Measurements from ENCODE around the gene CD63. TPM values are rescaled to one million over a fixed set of nuclear protein-coding genes. Genes with fewer than 3 reads are reported as not detected.

The CD63 gene
- total RNA-seq, 3 donors from 2014 or later, result 540 to 910 (median 777) TPM

GRCh38 chr12:55695349-55695748, 33.5 kb downstream of the CD63 start:
- peak in 1 of 2 donors; percentile 43 for DNase-seq (ENCODE audit: low spot score in 2 of 2)
- no peak overlapping the region for H3K27ac ChIP-seq
- intact Hi-C loops (cut with DNase I; ENCODE audit: low total_unique reads), result no loop called here
- no peaks in the 10 kb centered on the region for H3K36me3 ChIP-seq
- no peaks in the 10 kb centered on the region for H3K9me3 ChIP-seq
- no peak overlapping the region for H3K4me3 ChIP-seq
- TF ChIP-seq POLR2A (IDR thresholded peaks at IDR 0.05), result no peak
- TF ChIP-seq CTCF (IDR thresholded peaks at IDR 0.05), result no peak
- TF ChIP-seq POLR2AphosphoS5 (IDR thresholded peaks at IDR 0.05), result no peak
- H3K4me1 ChIP-seq, result no peaks in the 10 kb centered on the region
- H3K27me3 ChIP-seq, result no peaks in the 10 kb centered on the region

- Histone ChIP-seq H3K4me1 (no peaks in the 10 kb centered on the region), H3K27me3 (no peaks in the 10 kb centered on the region), H3K9me3 (no peaks in the 10 kb centered on the region), H3K27ac (no peak overlapping the region), H3K4me3 (no peak overlapping the region), H3K36me3 (no peaks in the 10 kb centered on the region)
- intact Hi-C loops (cut with DNase I; ENCODE audit: low total_unique reads), result no loop called here
- TF ChIP-seq CTCF (IDR thresholded peaks at IDR 0.05) (no peak), POLR2AphosphoS5 (IDR thresholded peaks at IDR 0.05) (no peak), POLR2A (IDR thresholded peaks at IDR 0.05) (no peak)
- DNase-seq (ENCODE audit: low spot score in 2 of 2), result peak in 1 of 2 donors; percentile 36
Measured at GRCh38 chr12:55694651-55695050, 34.2 kb downstream of the CD63 start.

DNA sequence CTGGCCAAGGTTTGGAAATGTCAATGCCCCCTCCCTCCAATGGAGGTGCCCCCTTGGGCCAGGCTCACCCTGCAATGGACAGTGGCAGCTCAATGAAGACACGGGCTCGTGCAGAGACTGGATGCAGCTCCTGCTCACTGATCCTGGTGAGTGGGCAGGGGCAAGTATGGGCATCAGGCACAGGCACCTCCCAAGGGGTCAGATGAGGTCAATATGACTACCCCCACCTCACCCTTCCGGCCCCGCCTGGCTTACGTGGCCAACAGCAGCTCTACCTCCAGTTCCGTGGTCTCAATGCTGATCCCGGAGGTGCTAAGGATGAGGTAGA, 34.7 kb downstream of the CD63 start:
- Histone ChIP-seq H3K9me3 (no peaks in the 10 kb centered on the region), H3K36me3 (no peaks in the 10 kb centered on the region), H3K27me3 (no peaks in the 10 kb centered on the region), H3K4me1 (no peaks in the 10 kb centered on the region), H3K4me3 (no peak overlapping the region), H3K27ac (no peak overlapping the region)
- TF ChIP-seq POLR2A (IDR thresholded peaks at IDR 0.05), result no peak
- TF ChIP-seq CTCF (IDR thresholded peaks at IDR 0.05), result no peak
- TF ChIP-seq POLR2AphosphoS5 (IDR thresholded peaks at IDR 0.05), result no peak
- intact Hi-C loops (cut with DNase I; ENCODE audit: low total_unique reads), result no loop called here
- DNase-seq (ENCODE audit: low spot score in 2 of 2), result peak in 1 of 2 donors; percentile 30

DNA sequence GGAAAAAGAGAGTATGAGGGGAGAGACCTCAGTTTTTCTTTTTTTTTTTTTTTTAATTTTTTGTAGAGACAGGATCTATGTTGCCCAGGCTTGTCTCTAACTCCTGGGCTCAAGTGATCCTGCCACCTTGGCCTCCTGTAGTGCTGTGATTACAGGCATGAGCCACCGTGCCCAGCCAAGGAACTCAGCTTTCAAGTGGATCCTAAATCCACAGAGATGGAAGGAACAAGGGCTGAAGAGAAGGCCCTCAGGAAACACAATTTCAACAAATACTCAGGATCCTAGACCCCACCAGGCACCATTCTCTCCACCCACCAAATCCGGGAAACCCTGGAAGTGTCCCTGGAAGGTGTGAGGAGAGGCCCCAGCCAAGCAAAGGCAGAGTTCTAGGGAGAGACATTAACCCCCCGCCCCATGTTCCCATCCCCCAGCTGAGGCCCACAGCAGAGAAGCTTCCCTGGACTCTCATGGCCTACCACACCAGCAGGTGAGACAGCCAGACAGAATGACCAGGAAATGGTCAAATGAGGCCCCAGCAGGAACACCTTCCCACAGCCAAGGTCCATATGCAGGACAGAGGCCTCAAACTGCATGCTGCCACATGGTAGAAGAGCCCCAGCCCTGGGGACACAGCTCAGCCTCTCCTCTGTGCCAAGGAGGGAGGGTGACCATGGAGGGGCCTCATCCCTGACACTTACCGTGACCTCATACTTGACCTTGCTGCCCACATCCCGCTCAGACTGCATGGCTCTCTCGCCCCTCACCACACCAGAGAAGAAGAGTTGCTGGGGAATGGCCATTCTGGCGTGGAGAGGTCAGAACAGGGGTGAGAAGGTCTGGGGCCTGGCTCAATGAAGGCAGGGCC, 35.3 kb downstream of the CD63 start:
- no peak overlapping the region for H3K4me3 ChIP-seq
- intact Hi-C loops (cut with DNase I; ENCODE audit: low total_unique reads), result no loop called here
- H3K4me1 ChIP-seq, result no peaks in the 10 kb centered on the region
- TF ChIP-seq CTCF (IDR thresholded peaks at IDR 0.05) (no peak), POLR2AphosphoS5 (IDR thresholded peaks at IDR 0.05) (no peak), POLR2A (IDR thresholded peaks at IDR 0.05) (no peak)
- DNase-seq (ENCODE audit: low spot score in 2 of 2), result no peak
- H3K27me3 ChIP-seq, result no peaks in the 10 kb centered on the region
- H3K27ac ChIP-seq, result no peak overlapping the region
- H3K9me3 ChIP-seq, result no peaks in the 10 kb centered on the region
- no peaks in the 10 kb centered on the region for H3K36me3 ChIP-seq

- H3K36me3 ChIP-seq, result no peaks in the 10 kb centered on the region
- no peaks in the 10 kb centered on the region for H3K4me1 ChIP-seq
- H3K27ac ChIP-seq, result no peak overlapping the region
- intact Hi-C loops (cut with DNase I; ENCODE audit: low total_unique reads), result no loop called here
- no peaks in the 10 kb centered on the region for H3K9me3 ChIP-seq
- no peaks in the 10 kb centered on the region for H3K27me3 ChIP-seq
- no peak overlapping the region for H3K4me3 ChIP-seq
- TF ChIP-seq POLR2A (IDR thresholded peaks at IDR 0.05) (no peak), CTCF (IDR thresholded peaks at IDR 0.05) (no peak), POLR2AphosphoS5 (IDR thresholded peaks at IDR 0.05) (no peak)
- DNase-seq (ENCODE audit: low spot score in 2 of 2), result no peak
Measured at GRCh38 chr12:55692631-55693322, 36.0 kb downstream of the CD63 start.

Data from breast epithelium (tissue), 4 donors.